Astrocyte (in vitro differentiated cells and primary cell): ENCODE measurements around the gene ERBIN. TPM values are rescaled to one million over a fixed set of nuclear protein-coding genes. Genes with fewer than 3 reads are reported as not detected.

Experiments used
- DNase-seq: peaks from one replicate; pipeline ENCODE4 v3.0.0-alpha.2; 2010; ENCODE audit warnings: low read depth
- FAIRE-seq: peaks from 2 replicates; lab custom pipeline; 2011; peaks lifted over from hg19 to GRCh38; lab: Jason Lieb, UNC
- H2AFZ ChIP-seq: 2 replicates; pipeline ENCODE4 v1.6.0; 2012; ENCODE audit warnings: low read depth, low read length, inconsistent platforms
- H3K27ac ChIP-seq: 2 replicates; pipeline ENCODE4 v1.5.1; 2011; ENCODE audit warnings: low read depth, low read length, inconsistent platforms
- H3K27me3 ChIP-seq: 2 replicates; pipeline ENCODE4 v1.6.0; 2011; ENCODE audit warnings: low read length, inconsistent platforms; ENCODE audit not compliant: insufficient read depth
- H3K36me3 ChIP-seq: 2 replicates; pipeline ENCODE4 v1.5.1; 2011; ENCODE audit warnings: low read length, inconsistent platforms; ENCODE audit not compliant: insufficient read depth
- H3K4me1 ChIP-seq: 2 replicates; pipeline ENCODE4 v1.5.1; 2011; ENCODE audit warnings: low read length, inconsistent platforms; ENCODE audit not compliant: insufficient read depth
- H3K4me2 ChIP-seq: 2 replicates; pipeline ENCODE4 v1.6.0; 2012; ENCODE audit warnings: low read length, inconsistent platforms
- H3K4me3 ChIP-seq: 2 replicates; pipeline ENCODE4 v1.5.1; 2011; ENCODE audit warnings: low read depth, mild to moderate bottlenecking, low read length, inconsistent platforms; ENCODE audit not compliant: insufficient read depth
- H3K79me2 ChIP-seq: 2 replicates; pipeline ENCODE4 v1.6.0; 2012; ENCODE audit warnings: mild to moderate bottlenecking, low read length, inconsistent platforms; ENCODE audit not compliant: insufficient read depth
- H3K9ac ChIP-seq: 2 replicates; pipeline ENCODE4 v1.6.0; 2012; ENCODE audit warnings: mild to moderate bottlenecking, low read length, inconsistent platforms
- H3K9me3 ChIP-seq: 2 replicates; pipeline ENCODE4 v1.5.1; 2012; ENCODE audit warnings: low read depth, mild to moderate bottlenecking, low read length, inconsistent platforms; ENCODE audit not compliant: insufficient read depth
- H4K20me1 ChIP-seq: 2 replicates; pipeline ENCODE4 v1.6.0; 2012; ENCODE audit warnings: low read length, inconsistent platforms; ENCODE audit not compliant: insufficient read depth
- H3K27ac Mint-ChIP-seq: one replicate; pipeline ENCODE4 v1.8.0; 2021; ENCODE audit warnings: mild to moderate bottlenecking, mixed read lengths; ENCODE audit not compliant: unreplicated experiment
- H3K27me3 Mint-ChIP-seq: one replicate; pipeline ENCODE4 v1.8.0; 2021; ENCODE audit warnings: low read depth, mixed read lengths; ENCODE audit not compliant: unreplicated experiment
- H3K36me3 Mint-ChIP-seq: one replicate; pipeline ENCODE4 v1.8.0; 2021; ENCODE audit warnings: low read depth, mixed read lengths; ENCODE audit not compliant: unreplicated experiment
- H3K4me1 Mint-ChIP-seq: one replicate; pipeline ENCODE4 v1.8.0; 2021; ENCODE audit warnings: low read depth, mixed read lengths; ENCODE audit not compliant: unreplicated experiment
- H3K4me3 Mint-ChIP-seq: one replicate; pipeline ENCODE4 v1.8.0; 2021; ENCODE audit warnings: mild to moderate bottlenecking, moderate library complexity, mixed read lengths; ENCODE audit not compliant: unreplicated experiment
- H3K9me3 Mint-ChIP-seq: one replicate; pipeline ENCODE4 v1.8.0; 2021; ENCODE audit warnings: mild to moderate bottlenecking, mixed read lengths; ENCODE audit not compliant: unreplicated experiment
- EZH2 ChIP-seq: IDR thresholded peaks from 2 replicates; pipeline ENCODE4 v1.6.1; 2012; ENCODE audit warnings: mild to moderate bottlenecking, low read length, inconsistent platforms; ENCODE audit not compliant: insufficient read depth
- total RNA-seq: library from RNA; stranded (reverse); gene quantifications from 2 replicates; pipeline ENCODE4 v1.2.1, GENCODE V29; 2021
- TF ChIP-seq, protein P1 (sequence below): IDR thresholded peaks from 2 replicates; pipeline ENCODE4 v1.5.1; 2011; ENCODE audit warnings: low read depth, mild to moderate bottlenecking, inconsistent platforms, low read length, moderate library complexity; ENCODE audit not compliant: insufficient read depth

ERBIN gene
- total RNA-seq, 1 donor from 2014 or later = 83.4 TPM

DNA sequence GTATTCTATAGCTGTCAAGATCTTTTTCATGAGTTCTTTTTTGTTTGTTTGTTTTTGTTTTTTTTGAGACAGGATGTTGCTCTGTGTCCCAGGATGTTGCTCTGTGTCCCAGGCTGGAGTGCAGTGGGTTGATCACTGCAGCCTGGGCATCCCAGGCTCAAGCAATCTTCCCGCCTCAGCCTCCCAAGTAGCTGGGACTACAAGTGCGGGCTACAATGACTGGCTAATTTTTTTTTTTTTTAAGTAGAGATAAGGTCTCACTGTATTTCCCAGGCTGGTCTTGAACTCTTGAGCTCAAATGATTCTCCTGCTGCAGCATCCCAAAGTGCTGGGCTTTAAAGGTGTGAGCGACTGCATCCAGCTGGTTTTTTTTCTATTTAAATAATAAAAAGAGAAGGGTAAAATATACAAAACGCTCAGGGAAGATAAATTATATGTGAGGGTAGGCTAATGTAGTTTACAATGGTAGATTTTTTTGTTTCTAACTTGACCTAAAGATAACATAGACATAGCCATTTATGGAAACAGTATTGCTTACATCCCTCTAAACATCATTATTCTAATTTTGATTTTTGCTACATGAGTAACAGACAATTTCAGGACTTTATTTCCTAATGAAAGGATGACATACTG is 21.9 kb downstream of the ERBIN start:
- Histone ChIP-seq H3K27me3 (no peaks in the 10 kb centered on the region), H3K79me2 (peaks cover 100% of the 10 kb centered on the region), H3K9me3 (no peaks in the 10 kb centered on the region), H2AFZ (no peak overlapping the region), H3K4me1 (no peaks in the 10 kb centered on the region), H3K27ac (no peak overlapping the region), H4K20me1 (peaks cover 92% of the 10 kb centered on the region), H3K4me3 (no peak overlapping the region), H3K9ac (no peak overlapping the region), H3K36me3 (peaks cover 6% of the 10 kb centered on the region), H3K4me2 (no peak overlapping the region)
- no peaks in the 10 kb centered on the region for H3K27me3 Mint-ChIP-seq
- H3K4me3 Mint-ChIP-seq = no peak overlapping the region
- H3K36me3 Mint-ChIP-seq = peaks cover 6% of the 10 kb centered on the region
- DNase-seq = no peak
- H3K4me1 Mint-ChIP-seq = peaks cover 9% of the 10 kb centered on the region
- H3K9me3 Mint-ChIP-seq = no peaks in the 10 kb centered on the region
- TF ChIP-seq, protein P1, sequence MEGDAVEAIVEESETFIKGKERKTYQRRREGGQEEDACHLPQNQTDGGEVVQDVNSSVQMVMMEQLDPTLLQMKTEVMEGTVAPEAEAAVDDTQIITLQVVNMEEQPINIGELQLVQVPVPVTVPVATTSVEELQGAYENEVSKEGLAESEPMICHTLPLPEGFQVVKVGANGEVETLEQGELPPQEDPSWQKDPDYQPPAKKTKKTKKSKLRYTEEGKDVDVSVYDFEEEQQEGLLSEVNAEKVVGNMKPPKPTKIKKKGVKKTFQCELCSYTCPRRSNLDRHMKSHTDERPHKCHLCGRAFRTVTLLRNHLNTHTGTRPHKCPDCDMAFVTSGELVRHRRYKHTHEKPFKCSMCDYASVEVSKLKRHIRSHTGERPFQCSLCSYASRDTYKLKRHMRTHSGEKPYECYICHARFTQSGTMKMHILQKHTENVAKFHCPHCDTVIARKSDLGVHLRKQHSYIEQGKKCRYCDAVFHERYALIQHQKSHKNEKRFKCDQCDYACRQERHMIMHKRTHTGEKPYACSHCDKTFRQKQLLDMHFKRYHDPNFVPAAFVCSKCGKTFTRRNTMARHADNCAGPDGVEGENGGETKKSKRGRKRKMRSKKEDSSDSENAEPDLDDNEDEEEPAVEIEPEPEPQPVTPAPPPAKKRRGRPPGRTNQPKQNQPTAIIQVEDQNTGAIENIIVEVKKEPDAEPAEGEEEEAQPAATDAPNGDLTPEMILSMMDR = no peak
- no peak for TF ChIP-seq EZH2
- no peak overlapping the region for H3K27ac Mint-ChIP-seq
- no peak for FAIRE-seq

DNA sequence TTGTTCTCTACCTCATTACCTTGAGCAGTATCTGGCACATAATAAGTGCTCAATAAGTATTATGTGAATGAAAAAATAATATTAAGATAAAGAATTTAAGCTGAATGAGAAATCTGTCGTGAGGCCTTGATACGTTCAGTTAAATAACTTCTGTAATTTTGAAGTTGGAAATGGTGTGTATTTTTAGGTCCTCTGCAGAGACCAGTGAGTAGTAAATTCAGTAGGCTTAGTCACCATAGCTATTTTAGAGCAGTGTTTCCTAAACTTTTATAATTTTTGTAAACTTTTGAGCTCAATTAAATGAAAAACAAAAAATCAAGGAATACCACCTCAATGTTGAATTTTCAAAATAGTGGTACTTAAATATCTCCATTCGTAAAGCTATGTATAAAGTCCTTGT is 25.0 kb downstream of the ERBIN start:
- DNase-seq (no peak), FAIRE-seq (no peak)
- Histone ChIP-seq H3K4me1 (no peaks in the 10 kb centered on the region), H3K79me2 (peaks cover 100% of the 10 kb centered on the region), H3K4me3 (no peak overlapping the region), H3K27me3 (no peaks in the 10 kb centered on the region), H2AFZ (no peak overlapping the region), H4K20me1 (peaks cover 95% of the 10 kb centered on the region), H3K4me2 (no peak overlapping the region), H3K27ac (no peak overlapping the region), H3K36me3 (peaks cover 4% of the 10 kb centered on the region), H3K9ac (no peak overlapping the region), H3K9me3 (no peaks in the 10 kb centered on the region)
- TF ChIP-seq, protein P1 = no peak
- TF ChIP-seq EZH2 = no peak
- H3K27me3 Mint-ChIP-seq = no peaks in the 10 kb centered on the region
- H3K4me1 Mint-ChIP-seq = peaks cover 11% of the 10 kb centered on the region
- H3K4me3 Mint-ChIP-seq = no peak overlapping the region
- H3K9me3 Mint-ChIP-seq = no peaks in the 10 kb centered on the region
- H3K27ac Mint-ChIP-seq = no peak overlapping the region
- H3K36me3 Mint-ChIP-seq = peaks cover 2% of the 10 kb centered on the region

DNA sequence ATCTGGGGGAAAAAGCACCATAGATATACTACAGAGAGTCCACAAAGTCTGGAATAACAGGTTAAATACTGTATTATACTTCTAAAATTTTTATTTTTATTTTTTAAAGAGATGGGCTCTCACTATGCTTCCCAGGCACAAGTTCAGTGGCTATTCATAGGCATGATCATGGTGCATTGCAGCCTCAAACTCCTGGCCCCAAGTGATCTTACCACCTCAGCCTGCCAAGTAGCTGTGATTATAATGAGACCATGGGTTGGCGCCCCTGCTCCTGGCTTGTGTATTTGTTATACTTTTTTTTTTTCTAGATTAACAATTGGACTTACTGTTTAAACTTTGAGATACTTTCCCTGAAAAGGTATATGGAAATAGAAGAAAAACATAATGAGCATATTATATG is 25.9 kb downstream of the ERBIN start:
- TF ChIP-seq EZH2 = no peak
- TF ChIP-seq, protein P1 = no peak
- FAIRE-seq (no peak), DNase-seq (no peak)
- no peaks in the 10 kb centered on the region for H3K27me3 Mint-ChIP-seq
- no peak overlapping the region for H3K4me3 ChIP-seq
- H3K36me3 ChIP-seq = peaks cover 3% of the 10 kb centered on the region
- H4K20me1 ChIP-seq = peaks cover 92% of the 10 kb centered on the region
- H3K27me3 ChIP-seq = no peaks in the 10 kb centered on the region
- H3K4me1 Mint-ChIP-seq = peaks cover 11% of the 10 kb centered on the region
- H3K4me3 Mint-ChIP-seq = no peak overlapping the region
- peaks cover 2% of the 10 kb centered on the region for H3K36me3 Mint-ChIP-seq
- no peaks in the 10 kb centered on the region for H3K9me3 Mint-ChIP-seq
- no peak overlapping the region for H3K27ac ChIP-seq
- no peaks in the 10 kb centered on the region for H3K4me1 ChIP-seq
- H3K79me2 ChIP-seq = peaks cover 97% of the 10 kb centered on the region
- no peak overlapping the region for H3K4me2 ChIP-seq
- no peak overlapping the region for H2AFZ ChIP-seq
- no peaks in the 10 kb centered on the region for H3K9me3 ChIP-seq
- no peak overlapping the region for H3K9ac ChIP-seq
- no peak overlapping the region for H3K27ac Mint-ChIP-seq
